GM19324 (cell line): ENCODE measurements around the gene EMID1.

Experiments
- ATAC-seq: cut with Tn5 transposase; IDR thresholded peaks from one replicate; pipeline ENCODE4 v1.9.1; 2021; ENCODE audit warnings: mild to moderate bottlenecking, moderate library complexity; ENCODE audit not compliant: unreplicated experiment, low FRiP score

Gene EMID1

GRCh38 chr22:29256606-29257325, 51.1 kb downstream of the EMID1 start:
- ATAC-seq, result no peak

- ATAC-seq, result no peak
Observed at GRCh38 chr22:29257751-29258181, 52.1 kb downstream of the EMID1 start.

- no peak for ATAC-seq
Observed at GRCh38 chr22:29258407-29259252, 52.9 kb downstream of the EMID1 start.

GRCh38 chr22:29259253-29259899, 53.7 kb downstream of the EMID1 start:
- no peak for ATAC-seq

- ATAC-seq, result no peak
Observed at GRCh38 chr22:29260031-29260560, 54.4 kb downstream of the EMID1 start.

GRCh38 chr22:29260601-29261315, 55.1 kb downstream of the EMID1 start:
- ATAC-seq, result no peak

GRCh38 chr22:29263791-29264276, 58.1 kb downstream of the EMID1 start:
- ATAC-seq, result no peak

- ATAC-seq, result no peak
Observed at GRCh38 chr22:29265305-29265704, 59.6 kb downstream of the EMID1 start.

- ATAC-seq, result no peak
Observed at GRCh38 chr22:29265929-29266328, 60.2 kb downstream of the EMID1 start.

- no peak for ATAC-seq
Observed at GRCh38 chr22:29266564-29267461, 61.1 kb downstream of the EMID1 start.

GRCh38 chr22:29267462-29267857, 61.8 kb downstream of the EMID1 start:
- no peak for ATAC-seq

- ATAC-seq, result peak; percentile 87
Observed at GRCh38 chr22:29267858-29268510, 62.3 kb downstream of the EMID1 start, which contains the start of the genes EWSR1 and RHBDD3. Gene EWSR1, plus strand, starts transcription at chr22:29268268. Its CDS starts 69 bp downstream, at chr22:29268337. Gene RHBDD3, minus strand, starts transcription at chr22:29267981. Its CDS starts 2,355 bp downstream, at chr22:29265626.

- ATAC-seq, result peak; percentile 25
Observed at GRCh38 chr22:29268511-29269229, 63.0 kb downstream of the EMID1 start.

GRCh38 chr22:29269230-29269604, 63.5 kb downstream of the EMID1 start:
- ATAC-seq, result no peak

- ATAC-seq, result no peak
Observed at GRCh38 chr22:29269731-29270474, 64.2 kb downstream of the EMID1 start.

- ATAC-seq, result no peak
Observed at GRCh38 chr22:29270475-29271271, 65.0 kb downstream of the EMID1 start.
